GM12865 (cell line): Measurements from ENCODE around the gene TPBGL.

Source experiments
- DNase-seq: peaks from one replicate; pipeline ENCODE4 v3.0.0; 2010; ENCODE audit warnings: low read depth
- H3K4me3 ChIP-seq: 2 replicates; pipeline ENCODE4 v1.5.1; 2011; ENCODE audit warnings: mild to moderate bottlenecking, low read depth, low read length, control low read depth
- TF ChIP-seq, protein P1 (sequence below): IDR thresholded peaks from 2 replicates; pipeline ENCODE4 v1.5.1; 2011; ENCODE audit warnings: low read length, control low read depth, low read depth, inconsistent platforms; ENCODE audit not compliant: insufficient read depth; ENCODE audit errors: missing control alignments

TPBGL gene

DNA sequence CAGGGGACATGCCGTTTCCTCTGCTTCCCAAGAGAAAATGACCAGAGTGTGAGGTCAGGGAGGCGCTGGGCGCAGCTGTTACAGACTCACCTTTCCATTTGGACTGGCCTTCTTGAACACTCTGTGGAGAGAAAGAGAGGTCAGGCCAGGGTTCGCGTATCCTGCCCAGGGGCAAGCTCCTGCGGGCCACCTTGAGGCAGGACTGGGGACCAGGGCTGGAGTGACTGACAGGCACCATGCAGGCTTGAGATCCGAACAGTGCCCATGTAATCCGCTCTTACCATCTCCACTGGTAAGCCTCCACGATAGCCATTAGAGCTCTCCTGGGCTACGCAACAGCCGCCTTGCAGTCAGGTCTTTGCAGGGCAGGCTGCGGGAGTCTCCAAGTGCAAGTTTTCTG is 49.3 kb downstream of the TPBGL start:
- TF ChIP-seq, protein P1, sequence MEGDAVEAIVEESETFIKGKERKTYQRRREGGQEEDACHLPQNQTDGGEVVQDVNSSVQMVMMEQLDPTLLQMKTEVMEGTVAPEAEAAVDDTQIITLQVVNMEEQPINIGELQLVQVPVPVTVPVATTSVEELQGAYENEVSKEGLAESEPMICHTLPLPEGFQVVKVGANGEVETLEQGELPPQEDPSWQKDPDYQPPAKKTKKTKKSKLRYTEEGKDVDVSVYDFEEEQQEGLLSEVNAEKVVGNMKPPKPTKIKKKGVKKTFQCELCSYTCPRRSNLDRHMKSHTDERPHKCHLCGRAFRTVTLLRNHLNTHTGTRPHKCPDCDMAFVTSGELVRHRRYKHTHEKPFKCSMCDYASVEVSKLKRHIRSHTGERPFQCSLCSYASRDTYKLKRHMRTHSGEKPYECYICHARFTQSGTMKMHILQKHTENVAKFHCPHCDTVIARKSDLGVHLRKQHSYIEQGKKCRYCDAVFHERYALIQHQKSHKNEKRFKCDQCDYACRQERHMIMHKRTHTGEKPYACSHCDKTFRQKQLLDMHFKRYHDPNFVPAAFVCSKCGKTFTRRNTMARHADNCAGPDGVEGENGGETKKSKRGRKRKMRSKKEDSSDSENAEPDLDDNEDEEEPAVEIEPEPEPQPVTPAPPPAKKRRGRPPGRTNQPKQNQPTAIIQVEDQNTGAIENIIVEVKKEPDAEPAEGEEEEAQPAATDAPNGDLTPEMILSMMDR = no peak
- no peak overlapping the region for H3K4me3 ChIP-seq
- DNase-seq = no peak

DNA sequence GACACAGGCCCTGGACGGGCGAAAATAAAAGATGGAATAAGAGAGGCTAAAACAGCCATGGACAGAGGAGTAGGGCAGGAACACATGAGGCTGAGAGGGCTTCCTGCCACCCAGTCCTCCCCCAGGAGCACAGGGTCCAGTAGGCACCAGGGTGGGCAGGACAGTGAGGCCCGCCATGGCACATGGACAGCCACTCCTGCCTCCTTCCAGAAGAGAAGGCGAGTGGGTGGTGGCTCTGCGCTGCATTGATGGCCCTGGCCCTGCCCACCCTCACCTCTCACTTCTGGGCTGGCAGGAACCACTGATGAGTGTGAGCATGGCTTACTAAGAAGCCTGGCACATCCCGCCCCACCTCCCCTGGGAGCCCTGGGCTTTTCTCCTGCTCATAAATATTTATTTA is 51.2 kb downstream of the TPBGL start:
- TF ChIP-seq, protein P1 = no peak
- no peak overlapping the region for H3K4me3 ChIP-seq
- DNase-seq = no peak

DNA sequence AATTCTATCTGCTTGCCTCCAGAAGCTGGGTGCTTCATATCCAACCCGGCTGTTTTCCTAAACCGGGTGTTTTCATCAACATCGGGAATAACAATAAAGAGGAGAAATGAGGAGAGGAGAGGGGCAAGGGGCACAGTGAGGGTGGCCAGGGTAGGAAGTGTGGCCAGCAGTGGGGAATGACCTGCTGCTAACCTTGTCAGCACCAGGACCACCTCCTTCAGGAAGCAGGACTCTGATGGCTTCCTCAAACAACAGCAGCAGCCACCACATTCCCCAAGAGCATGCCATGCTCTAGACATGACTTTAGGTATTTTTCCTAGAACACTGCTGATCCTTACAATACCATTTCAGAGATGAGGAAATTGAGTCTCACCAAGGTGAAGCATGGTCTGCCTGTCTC is 52.4 kb downstream of the TPBGL start:
- no peak for DNase-seq
- TF ChIP-seq, protein P1 = no peak

More for the DNA sequence above, 52.4 kb downstream of the TPBGL start:
- no peak overlapping the region for H3K4me3 ChIP-seq
